NCI-H748 treated with DMSO at 0.1 percent for 48 hours (cell line): ENCODE data around the gene ABR.

Source experiments
- DNase-seq: peaks from one replicate; lab custom pipeline; 2025; lab: John Stamatoyannopoulos, UW

Gene ABR

GRCh38 chr17:958712-959451 is 220.9 kb downstream of the ABR start:
- no peak for DNase-seq

- no peak for DNase-seq
Measured at GRCh38 chr17:957856-958421, 221.8 kb downstream of the ABR start.

GRCh38 chr17:956905-957304 is 222.9 kb downstream of the ABR start:
- DNase-seq = no peak

- DNase-seq = no peak
Measured at GRCh38 chr17:954431-955164, 225.2 kb downstream of the ABR start.

GRCh38 chr17:953767-954166 is 226.0 kb downstream of the ABR start:
- DNase-seq = no peak
